Activated B cell treated with CpG ODN at 0.5 μM for 24 hours (primary cell): ENCODE data around the gene TMEM225B. TPM values are rescaled to one million over a fixed set of nuclear protein-coding genes. Genes with fewer than 3 reads are reported as not detected.
A peak's percentile ranks its signal among the peaks of the same experiment; 100 is the strongest.
"Not testable (repeated sequence)": the region's sequence is repeated elsewhere in the genome, so short reads cannot be mapped to it uniquely, and the experiment has no call there.

ENCODE experiments used
- ATAC-seq: fragments of 200-7000 bp; cut with Tn5 transposase; one replicate; pipeline ENCODE4 v1.10.0; 2021; ENCODE audit warnings: low read depth, mild to moderate bottlenecking, moderate library complexity
- CTCF ChIA-PET: fragments of 350-600 bp; sonication (Branson Sonifier 250); formaldehyde crosslinking; loops from one replicate; lab custom pipeline; 2021; ENCODE audit warnings: antibody characterized with exemption; lab: Charles Lee
- POLR2A ChIA-PET: fragments of 350-600 bp; sonication (Branson Sonifier 250); formaldehyde crosslinking; loops from one replicate; lab custom pipeline; 2021; ENCODE audit warnings: antibody characterized with exemption; lab: Charles Lee
- DNase-seq: peaks from one replicate; pipeline ENCODE4 v3.0.0; 2022
- H3K27ac Mint-ChIP-seq: one replicate; pipeline ENCODE4 v1.8.0; 2020; ENCODE audit warnings: mixed read lengths
- H3K27me3 Mint-ChIP-seq: one replicate; pipeline ENCODE4 v1.8.0; 2021; ENCODE audit warnings: mixed read lengths
- H3K36me3 Mint-ChIP-seq: one replicate; pipeline ENCODE4 v1.8.0; 2021; ENCODE audit warnings: low read depth, mixed read lengths
- H3K4me1 Mint-ChIP-seq: one replicate; pipeline ENCODE4 v1.8.0; 2021; ENCODE audit warnings: mixed read lengths
- H3K4me3 Mint-ChIP-seq: one replicate; pipeline ENCODE4 v1.8.0; 2020; ENCODE audit warnings: mild to moderate bottlenecking, mixed read lengths
- H3K9me3 Mint-ChIP-seq: one replicate; pipeline ENCODE4 v1.8.0; 2020; ENCODE audit warnings: mixed read lengths
- CTCF ChIP-seq: fragments of 200-600 bp; IDR thresholded peaks from one replicate; pipeline ENCODE4 v1.8.0; 2022; ENCODE audit warnings: antibody characterized with exemption, mild to moderate bottlenecking
- intact Hi-C: fragments of 100-400 bp; cut with micrococcal nuclease; formaldehyde crosslinking; loops from one replicate; pipeline ENCODE4 v1.15.1; 2024
- total RNA-seq: library from RNA; stranded (reverse); gene quantifications from 2 replicates; pipeline ENCODE4 v1.2.3, GENCODE V29; 2022

Gene TMEM225B
- 0.53 and 1.5 TPM in 2 replicates for total RNA-seq

GRCh38 chr7:99597762-99598501 lies at the start of gene TMEM225B:
Gene TMEM225B (plus strand): TSS chr7:99598267. CDS start chr7:99604389, 6,122 bp downstream.
- ChIA-PET POLR2A (no interaction called here), CTCF (no interaction called here)
- intact Hi-C loops, result no loop called here
- no peak within 1 kb of the TSS for H3K4me3 Mint-ChIP-seq
- no peak within 1 kb of the TSS for H3K27ac Mint-ChIP-seq
- no peak for DNase-seq
- no peaks in the 10 kb centered on the region for H3K27me3 Mint-ChIP-seq
- ATAC-seq, result no peak
- H3K36me3 Mint-ChIP-seq, result no peaks in the 10 kb centered on the region
- TF ChIP-seq CTCF, result no peak
- H3K4me1 Mint-ChIP-seq, result no peaks in the 10 kb centered on the region
- H3K9me3 Mint-ChIP-seq, result no peaks in the 10 kb centered on the region

- H3K27me3 Mint-ChIP-seq, ATAC-seq, H3K4me3 Mint-ChIP-seq, H3K27ac Mint-ChIP-seq, intact Hi-C loops, POLR2A ChIA-PET, DNase-seq, H3K9me3 Mint-ChIP-seq, CTCF ChIA-PET: not testable (repeated sequence)
- peaks cover 47% of the 10 kb centered on the region for H3K36me3 Mint-ChIP-seq
- peaks cover 24% of the 10 kb centered on the region for H3K4me1 Mint-ChIP-seq
These were observed 48.5 kb upstream of the TMEM225B start for GRCh38 chr7:99549545-99549944.

- Mint-ChIP-seq H3K27me3 (no peaks in the 10 kb centered on the region), H3K4me3 (peak overlapping the region; percentile 91), H3K9me3 (peaks cover 3% of the 10 kb centered on the region), H3K27ac (peak overlapping the region; percentile 87), H3K4me1 (peaks cover 30% of the 10 kb centered on the region), H3K36me3 (peaks cover 56% of the 10 kb centered on the region)
- ChIA-PET CTCF (no interaction called here), POLR2A (interaction anchor here (1.2 kb wide), 4 partner anchors 46 to 51 kb away, joined by 4 to 31 read pairs (median 14); partner anchors contain the start of genes ZKSCAN5 and ZNF394)
- DNase-seq (no peak), ATAC-seq (peak; percentile 8)
- no peak for TF ChIP-seq CTCF
- intact Hi-C loops, result loop anchor here (10.0 kb wide), 3 partner anchors 177 to 677 kb away; partner anchors contain the start of genes ARPC1B, TMEM130, TRIM4 and TRRAP
These were observed 46.7 kb upstream of the TMEM225B start for GRCh38 chr7:99551334-99551733.

GRCh38 chr7:99551767-99552463 lies 46.2 kb upstream of the TMEM225B start, which contains the start of gene FAM200A:
Gene FAM200A (minus strand): TSS chr7:99552114. CDS start chr7:99548407, 3,707 bp downstream.
- intact Hi-C loops, result loop anchor here (1.0 to 10.0 kb wide), 7 partner anchors 48 to 677 kb away; partner anchors contain the start of genes ARPC1B, TMEM130, TRIM4 and TRRAP
- CTCF ChIA-PET, result no interaction called here
- peaks cover 33% of the 10 kb centered on the region for H3K4me1 Mint-ChIP-seq
- ATAC-seq, result peak; percentile 98
- H3K9me3 Mint-ChIP-seq, result peaks cover 3% of the 10 kb centered on the region
- no peaks in the 10 kb centered on the region for H3K27me3 Mint-ChIP-seq
- POLR2A ChIA-PET, result interaction anchor here (0.5 to 1.2 kb wide), 12 partner anchors 8 to 531 kb away, joined by 3 to 31 read pairs (median 4); partner anchors contain the start of genes BUD31, PDAP1, ZKSCAN5 and ZNF394
- H3K36me3 Mint-ChIP-seq, result peaks cover 53% of the 10 kb centered on the region
- TF ChIP-seq CTCF, result no peak
- peak within 1 kb of the TSS; percentile 87 for H3K27ac Mint-ChIP-seq
- peak within 1 kb of the TSS; percentile 91 for H3K4me3 Mint-ChIP-seq
- DNase-seq, result peak; percentile 78

- H3K4me1 Mint-ChIP-seq, result peaks cover 44% of the 10 kb centered on the region
- ChIA-PET CTCF (no interaction called here), POLR2A (interaction anchor here (1.5 kb wide), 1 partner anchor 53 kb away, joined by 4 read pairs; the partner anchor contains the start of gene ZNF394)
- ATAC-seq (no peak), DNase-seq (no peak)
- no peak overlapping the region for H3K4me3 Mint-ChIP-seq
- peaks cover 3% of the 10 kb centered on the region for H3K9me3 Mint-ChIP-seq
- intact Hi-C loops, result loop anchor here (10.0 kb wide), 3 partner anchors 178 to 678 kb away; partner anchors contain the start of genes ARPC1B, TMEM130, TRIM4 and TRRAP
- H3K27ac Mint-ChIP-seq, result no peak overlapping the region
- no peaks in the 10 kb centered on the region for H3K27me3 Mint-ChIP-seq
- H3K36me3 Mint-ChIP-seq, result peaks cover 46% of the 10 kb centered on the region
- no peak for TF ChIP-seq CTCF
These were observed 45.0 kb upstream of the TMEM225B start for GRCh38 chr7:99553039-99553438.
